Skeletal muscle cell (primary cell): ENCODE measurements around the gene FAM149A.

Source experiments
- DNase-seq: peaks from one replicate; pipeline ENCODE4 v3.0.0-alpha.2; 2010; ENCODE audit warnings: low read depth
- H3K4me3 ChIP-seq: 2 replicates; pipeline ENCODE4 v1.5.1; 2011; ENCODE audit warnings: low read depth, mild to moderate bottlenecking, control low read depth, low read length, moderate library complexity

The FAM149A gene

DNA sequence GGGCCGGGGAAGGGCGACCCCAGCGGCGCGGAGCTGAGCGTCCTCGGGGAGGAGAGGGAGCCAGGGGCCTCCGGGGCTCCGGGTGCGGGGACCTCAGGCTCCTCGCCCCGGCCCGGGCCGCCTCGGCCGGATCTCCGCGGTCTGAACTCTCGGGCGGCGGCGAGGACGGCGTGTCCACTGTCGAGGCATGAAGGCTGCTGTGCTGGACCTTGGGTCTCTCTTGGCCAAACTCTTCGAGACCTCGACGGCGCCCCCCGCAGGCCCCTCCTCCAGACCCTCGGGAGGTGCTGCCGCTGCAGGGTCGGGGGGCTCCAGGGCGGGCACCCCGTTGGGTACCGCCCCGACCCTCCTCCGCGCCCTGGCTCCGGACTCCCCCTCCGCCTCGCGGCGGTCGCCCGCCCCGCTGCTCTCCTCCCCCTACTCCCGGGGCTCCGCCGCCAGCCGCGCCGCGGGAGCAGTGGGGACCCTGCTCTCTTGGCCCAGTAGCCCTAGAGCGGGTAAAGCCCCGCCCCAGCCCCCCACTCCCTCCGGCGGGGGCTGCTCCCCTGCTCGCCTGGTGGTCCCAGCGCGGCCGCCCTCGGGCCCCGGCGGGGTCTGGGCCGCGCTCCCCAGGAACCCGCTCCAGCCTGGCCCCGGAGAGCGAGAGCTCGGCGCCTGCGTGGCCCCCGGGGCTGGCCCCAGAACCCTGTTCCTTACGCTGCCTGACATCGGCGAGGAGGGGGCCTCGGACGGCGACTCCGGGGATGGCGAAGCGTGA lies 564 bp downstream of the FAM149A start:
- H3K4me3 ChIP-seq: peak overlapping the region; percentile 38
- DNase-seq: no peak

DNA sequence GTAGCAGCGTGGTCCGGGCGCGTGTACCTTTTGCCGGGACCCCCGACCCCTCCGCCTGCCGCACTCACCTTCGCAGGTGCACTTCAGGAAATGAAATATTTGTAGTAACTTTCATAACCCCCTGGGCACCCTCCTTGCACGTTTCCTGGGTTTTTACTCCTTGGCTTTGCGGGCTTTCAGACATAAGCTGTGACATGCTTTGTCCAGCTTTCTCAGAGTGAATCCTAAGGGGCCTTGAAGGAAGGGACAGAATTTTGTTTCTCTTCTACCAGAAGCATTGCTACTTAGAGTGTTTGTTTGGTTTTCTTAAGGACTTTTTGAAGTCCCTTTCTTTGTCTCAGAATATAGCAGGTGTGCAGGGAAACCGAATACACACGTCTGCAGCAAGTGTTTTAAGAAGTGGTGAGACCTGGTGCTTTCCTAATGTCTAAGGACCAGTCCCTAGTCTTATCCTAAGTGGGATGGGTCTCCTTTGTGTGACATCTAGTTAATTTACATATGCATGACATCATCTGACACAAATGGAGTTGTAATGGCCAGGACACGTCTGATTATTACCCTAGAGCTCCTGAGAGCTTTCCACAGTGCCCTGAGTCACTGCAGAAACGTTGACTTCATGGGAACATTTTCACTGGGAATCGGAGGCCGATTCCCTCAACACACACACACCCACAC lies 1.3 kb downstream of the FAM149A start:
- no peak overlapping the region for H3K4me3 ChIP-seq
- DNase-seq: no peak

DNA sequence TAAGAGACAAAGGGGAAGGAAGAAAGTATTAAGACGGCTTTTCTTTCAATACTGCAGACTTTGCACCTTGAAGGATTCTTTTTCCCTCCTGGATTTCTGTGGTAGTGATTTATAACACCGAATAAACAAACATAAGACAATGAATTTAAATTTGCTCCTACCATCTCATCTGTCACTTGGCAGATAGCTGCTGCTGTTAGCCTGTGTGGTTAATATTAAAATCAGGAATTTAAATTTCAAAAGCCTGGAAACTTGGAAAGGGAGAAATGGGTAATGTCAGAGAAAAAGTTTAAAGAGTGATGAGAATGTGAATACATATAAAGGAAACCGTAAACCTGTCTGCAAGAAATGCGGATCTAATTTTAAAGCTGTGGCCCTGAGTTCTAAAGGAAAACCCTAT lies 3.4 kb downstream of the FAM149A start:
- DNase-seq: no peak
- H3K4me3 ChIP-seq: no peak overlapping the region

DNA sequence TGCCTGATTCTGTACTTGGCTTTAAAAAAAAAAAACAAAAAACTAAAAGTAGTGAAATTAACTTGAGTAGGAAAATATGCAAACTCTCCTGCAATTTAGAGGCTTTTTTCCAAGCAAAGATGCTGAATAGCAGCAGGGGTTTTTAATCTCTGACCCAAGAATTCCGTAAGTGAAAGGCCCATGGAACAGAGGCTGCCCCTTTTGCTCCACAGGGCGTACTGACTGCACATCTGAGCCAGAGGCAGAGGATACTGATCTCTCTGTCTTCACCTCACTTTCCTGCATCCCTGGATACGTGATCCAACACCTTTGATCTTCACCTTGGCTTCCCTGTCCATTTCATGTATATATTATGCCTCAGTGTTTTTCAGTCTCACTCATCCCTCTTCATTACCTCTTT lies 3.9 kb downstream of the FAM149A start:
- H3K4me3 ChIP-seq: no peak overlapping the region
- DNase-seq: no peak

DNA sequence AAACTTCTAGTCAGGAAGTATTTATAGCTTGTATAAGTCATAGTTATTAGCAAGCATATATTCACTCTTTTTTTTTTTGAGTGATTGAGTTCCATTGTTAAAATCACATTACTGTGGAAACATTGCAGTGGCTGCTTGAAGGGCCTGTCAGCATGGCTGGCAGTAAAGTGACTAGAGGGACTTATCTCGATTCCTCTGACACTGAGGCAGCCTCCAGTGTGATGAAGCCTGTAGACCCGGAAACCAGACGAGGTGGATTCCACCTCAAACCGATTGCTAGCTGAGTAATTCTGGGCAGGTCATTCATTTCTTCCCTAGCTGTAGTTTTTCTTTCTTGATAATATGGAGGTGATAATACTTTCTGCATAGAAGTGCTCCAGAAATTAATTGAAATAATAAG lies 4.7 kb downstream of the FAM149A start:
- no peak for DNase-seq
- H3K4me3 ChIP-seq: no peak overlapping the region

DNA sequence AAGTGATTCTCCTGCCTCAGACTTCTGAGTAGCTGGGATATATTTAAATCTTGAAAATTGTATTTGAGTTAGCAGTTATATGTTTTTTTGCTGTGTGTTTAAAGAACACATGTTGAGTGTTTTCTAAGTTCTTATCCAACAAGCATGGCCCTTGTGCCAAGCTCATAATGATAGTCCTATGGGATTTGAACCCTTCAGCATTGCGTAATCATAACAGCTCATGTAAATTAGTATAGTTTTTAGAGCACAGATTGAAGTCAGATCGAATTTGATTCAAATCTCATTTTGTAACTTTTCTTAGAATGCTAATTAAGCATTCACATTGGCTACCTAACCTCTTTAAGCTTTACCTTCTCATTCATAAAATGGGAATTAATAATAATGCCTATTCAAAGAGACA lies 12.2 kb downstream of the FAM149A start:
- DNase-seq: no peak
- H3K4me3 ChIP-seq: no peak overlapping the region

DNA sequence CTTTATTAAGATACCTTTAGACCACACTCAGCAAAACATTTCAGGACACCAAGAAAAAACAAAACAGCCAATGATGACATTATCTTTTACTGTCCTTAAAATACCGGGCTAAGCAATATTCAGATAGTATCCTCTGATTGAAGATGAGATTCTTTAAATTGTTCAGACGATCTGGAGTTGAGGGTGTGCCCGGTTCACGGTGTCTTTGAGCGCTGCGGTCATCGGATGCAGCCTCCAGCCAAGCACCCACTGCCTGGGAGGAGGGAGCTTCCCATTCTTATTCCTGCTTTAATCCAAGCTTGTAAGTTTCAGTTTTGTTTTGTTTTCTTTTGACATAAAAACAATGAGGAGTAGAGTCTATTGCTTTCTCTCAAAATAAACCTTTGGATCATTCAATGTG lies 14.1 kb downstream of the FAM149A start:
- no peak for DNase-seq
- no peak overlapping the region for H3K4me3 ChIP-seq

DNA sequence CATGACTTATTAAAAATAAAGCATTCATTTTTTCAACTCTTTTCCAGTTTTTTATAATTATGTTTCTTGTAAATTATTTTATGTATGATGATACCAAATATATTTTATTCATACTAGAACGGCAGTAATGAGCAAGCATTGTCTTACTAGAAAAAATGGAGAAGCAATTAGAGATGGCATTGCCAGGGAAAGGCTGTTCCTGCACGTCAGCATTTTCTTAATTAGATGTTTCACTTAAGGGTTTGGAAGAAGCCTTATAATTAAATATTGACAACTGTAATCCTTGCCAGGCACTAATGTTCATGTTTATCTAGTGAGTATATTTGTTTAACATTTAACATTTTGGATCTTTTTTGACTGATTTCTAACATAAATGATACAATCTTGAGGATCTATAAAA lies 16.6 kb downstream of the FAM149A start:
- no peak for DNase-seq
- no peak overlapping the region for H3K4me3 ChIP-seq

DNA sequence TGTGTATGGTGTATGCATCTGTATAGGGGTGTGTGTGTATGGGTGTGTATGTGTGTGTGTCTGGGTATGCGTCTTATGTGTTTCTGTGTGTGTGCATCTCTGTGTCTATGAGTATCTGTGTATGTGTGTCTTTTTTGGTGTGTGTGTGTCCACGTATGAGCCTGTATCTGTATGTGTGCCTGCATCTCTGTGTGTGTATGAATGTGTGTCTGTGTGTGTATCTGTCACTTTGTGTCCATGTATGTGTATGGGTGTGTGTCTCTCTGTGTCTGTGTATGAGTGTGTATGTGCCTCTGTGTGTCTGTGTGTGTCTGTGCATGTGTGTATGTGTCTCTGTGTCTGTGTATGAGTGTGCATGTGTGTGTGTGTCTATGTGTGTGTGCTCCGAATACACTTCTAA lies 24.3 kb downstream of the FAM149A start:
- DNase-seq: no peak
- H3K4me3 ChIP-seq: no peak overlapping the region

DNA sequence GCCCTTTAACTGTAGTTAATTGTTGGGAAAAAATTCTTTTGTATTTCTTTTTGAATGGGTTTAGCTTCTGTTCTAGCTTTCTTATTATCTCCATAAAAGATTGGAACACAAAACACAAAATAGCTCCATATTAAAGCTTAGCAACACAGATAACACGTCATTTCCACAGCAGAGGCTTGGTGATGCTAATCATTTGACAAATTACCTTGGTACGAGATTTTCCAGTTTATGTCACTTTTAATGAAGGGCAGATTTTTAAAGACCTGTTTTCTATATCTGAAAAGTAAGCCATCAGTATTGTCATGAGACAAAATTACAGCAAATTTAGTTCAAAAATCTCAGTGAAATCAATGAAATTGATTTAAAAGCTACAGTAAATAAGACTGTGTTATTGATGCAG lies 27.4 kb downstream of the FAM149A start:
- DNase-seq: no peak
- no peak overlapping the region for H3K4me3 ChIP-seq

DNA sequence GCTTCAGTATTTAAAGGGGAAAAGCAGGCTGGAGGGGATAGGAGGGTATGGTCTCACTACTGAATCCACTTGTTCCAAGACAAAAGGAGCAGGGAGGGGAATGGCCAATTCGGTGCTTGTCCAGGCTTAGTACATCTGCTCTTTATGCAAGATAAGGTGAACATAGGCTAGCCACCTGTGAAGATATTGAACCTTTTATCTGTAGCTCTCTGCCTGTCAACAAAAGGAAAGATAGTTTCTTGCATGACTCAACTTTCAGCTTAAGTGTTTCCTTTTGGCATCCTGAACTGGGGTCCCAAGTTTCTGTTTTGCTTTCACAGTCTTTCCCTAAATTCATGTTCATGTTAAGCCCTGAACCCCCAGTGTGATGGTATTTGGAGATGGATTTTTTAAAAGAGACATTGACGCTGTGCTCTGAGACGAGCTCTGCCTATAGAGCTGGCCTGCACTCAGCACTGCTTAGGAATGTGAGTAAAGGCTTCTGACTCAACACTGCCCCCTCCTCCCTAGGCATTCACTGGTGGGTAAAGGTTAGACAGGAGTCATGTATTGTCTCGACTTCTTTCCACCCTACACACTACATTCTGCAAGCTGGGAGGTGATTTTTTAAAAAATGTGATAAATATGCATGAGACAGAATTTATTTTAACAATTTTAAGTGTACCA lies 28.2 kb downstream of the FAM149A start:
- no peak overlapping the region for H3K4me3 ChIP-seq
- DNase-seq: peak; percentile 23

DNA sequence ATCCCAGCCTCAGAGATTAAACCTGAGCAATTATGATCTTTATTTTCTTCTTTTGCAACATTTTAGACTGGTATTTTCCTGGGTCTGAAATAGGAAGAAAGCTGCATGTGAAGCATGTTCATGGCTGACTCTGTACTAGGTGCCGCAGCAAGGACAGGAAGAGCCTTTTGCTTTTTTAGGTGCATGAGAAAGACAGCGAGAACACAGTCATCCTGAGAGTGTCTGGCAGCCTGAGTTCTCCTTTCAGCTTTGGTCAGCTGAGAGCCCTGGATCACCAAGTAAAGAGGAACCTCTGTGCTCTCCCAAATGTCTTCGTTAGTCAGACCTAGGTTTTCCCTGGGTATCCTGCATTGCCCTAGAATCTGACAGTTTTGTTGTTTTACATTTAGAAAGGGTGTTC lies 29.8 kb downstream of the FAM149A start:
- DNase-seq: no peak
- H3K4me3 ChIP-seq: no peak overlapping the region

DNA sequence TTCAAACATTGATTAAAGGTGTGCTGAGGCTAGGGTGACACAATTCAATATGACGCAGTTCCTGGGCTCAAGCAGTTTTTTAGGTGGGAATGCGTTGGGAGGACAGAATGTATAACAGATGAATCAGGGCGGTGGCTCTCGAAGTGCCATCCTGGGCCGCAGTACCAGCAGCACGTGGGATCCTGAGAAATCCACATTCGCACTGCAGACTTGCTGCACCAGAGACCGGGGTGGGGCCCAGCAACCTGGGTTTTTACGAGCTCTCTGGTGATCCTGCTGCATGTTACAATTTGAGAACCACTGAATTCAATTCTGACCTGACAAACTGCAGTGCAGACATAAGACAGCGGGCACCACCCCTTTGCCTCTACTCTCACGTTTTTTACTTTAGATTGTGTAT lies 30.4 kb downstream of the FAM149A start:
- no peak for DNase-seq
- H3K4me3 ChIP-seq: no peak overlapping the region

DNA sequence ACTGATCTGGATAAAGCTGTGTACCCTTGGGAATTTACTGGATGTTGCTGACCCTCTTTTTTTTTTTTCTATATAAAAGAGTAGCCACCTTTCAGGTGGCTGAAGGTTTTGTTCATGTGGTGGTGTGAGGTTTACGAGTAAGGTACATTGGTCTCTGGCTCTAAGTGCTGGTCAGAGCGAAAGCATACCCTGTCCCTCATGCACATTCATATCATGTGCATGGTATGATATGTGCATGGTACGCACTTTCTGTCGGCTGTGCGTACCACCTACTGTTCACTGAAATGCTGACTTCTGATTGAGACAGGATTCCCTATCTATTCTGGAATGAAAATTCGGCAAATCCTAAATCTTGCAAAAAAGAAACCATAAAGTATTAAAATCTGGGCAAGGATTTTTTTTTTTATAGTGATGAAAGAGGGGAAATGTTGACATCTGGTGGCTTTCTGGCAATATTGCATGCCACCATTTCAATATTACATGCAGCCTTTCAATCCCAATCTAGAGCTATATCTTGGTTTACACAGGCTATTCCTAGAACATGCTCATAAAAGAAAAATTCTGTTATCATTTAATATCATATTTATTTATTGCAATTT lies 32.8 kb downstream of the FAM149A start:
- H3K4me3 ChIP-seq: no peak overlapping the region
- no peak for DNase-seq

DNA sequence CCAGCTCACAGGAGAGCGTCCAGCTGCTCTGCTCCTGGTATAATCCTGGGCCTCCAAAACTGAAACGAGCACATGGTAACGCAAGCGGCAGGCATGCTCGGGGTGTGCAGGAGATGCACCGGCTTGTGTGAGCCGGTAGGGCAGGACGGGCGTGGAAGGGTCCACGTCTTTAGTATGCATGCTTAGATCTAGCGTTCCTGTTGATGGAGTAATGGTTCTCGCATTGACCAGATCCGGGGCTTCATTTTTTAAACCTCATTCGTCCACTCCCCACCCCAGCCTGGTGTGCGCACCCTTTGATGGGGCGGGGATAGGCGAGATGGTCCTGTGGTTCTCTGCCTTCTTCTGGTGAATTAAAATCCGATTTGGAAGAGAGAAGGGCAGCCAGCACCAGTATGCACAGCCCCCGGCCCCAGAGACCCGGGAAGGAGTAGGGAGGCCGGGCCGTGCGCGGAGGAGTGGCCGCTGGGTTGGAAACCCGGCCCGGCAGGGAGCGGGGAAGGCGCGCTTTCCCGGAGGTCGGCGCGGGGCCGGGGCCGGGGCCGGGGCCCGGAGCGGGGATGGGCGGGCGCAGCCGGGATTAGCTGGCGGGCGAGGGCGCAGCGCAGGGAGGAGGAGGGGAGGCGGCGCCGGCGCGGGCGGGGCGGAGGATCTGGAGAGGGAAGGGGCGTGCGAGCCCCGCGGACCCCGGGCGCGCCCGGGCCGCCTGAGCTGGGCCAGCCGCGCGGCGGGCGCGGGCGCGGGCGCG lies 39.9 kb downstream of the FAM149A start:
- DNase-seq: no peak
- peak overlapping the region; percentile 60 for H3K4me3 ChIP-seq

DNA sequence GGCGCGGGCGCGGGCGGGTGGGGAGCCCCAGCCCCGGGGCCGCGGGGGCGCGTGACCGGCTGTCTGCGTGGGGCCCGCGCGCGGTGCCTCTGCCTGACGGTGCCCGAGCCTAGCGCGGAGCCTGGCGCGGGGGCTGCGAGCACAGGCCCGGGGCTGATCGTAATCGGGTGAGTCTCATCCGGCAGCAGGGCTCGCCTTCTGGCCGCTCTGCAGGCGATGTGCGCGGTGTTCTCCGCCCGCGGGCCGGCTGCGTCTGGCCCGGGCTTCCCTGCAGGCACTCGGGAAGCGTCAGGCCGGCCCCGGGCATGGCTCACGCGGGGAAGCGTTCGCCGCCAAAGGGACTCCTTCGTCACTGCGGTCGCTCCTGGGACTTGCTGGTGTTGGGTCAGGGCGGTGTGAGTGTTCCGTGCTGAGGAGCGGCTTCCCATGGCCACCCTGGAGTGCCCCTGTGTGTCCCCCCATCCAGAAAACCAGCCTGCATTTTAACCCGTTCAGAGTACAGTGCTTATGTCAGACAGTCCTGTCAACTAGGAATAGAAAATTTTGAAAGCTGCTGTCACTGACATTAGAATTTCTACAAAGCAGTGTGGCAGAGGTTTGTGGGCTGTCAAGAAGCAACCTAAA lies 40.6 kb downstream of the FAM149A start:
- peak overlapping the region; percentile 65 for H3K4me3 ChIP-seq
- peak; percentile 20 for DNase-seq

DNA sequence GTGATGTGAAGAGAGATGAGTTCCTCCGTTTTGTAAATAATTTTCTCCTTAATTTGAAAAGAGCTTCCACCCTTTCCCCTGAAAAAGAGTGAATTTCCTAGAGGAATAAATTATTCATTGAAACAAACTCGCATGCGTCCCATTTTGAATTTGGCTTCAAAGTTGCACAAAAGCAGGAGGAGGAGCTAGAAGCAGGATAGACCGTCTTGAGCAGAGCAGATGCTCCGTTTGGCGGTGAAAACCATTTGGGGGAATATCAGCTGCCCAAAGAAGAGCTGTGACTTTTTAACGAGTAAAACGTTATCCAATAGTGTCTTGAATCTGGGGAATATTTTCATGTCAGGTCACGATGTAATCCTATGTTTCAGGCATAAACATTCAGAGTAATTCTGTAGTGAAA lies 42.0 kb downstream of the FAM149A start:
- DNase-seq: no peak
- H3K4me3 ChIP-seq: no peak overlapping the region

DNA sequence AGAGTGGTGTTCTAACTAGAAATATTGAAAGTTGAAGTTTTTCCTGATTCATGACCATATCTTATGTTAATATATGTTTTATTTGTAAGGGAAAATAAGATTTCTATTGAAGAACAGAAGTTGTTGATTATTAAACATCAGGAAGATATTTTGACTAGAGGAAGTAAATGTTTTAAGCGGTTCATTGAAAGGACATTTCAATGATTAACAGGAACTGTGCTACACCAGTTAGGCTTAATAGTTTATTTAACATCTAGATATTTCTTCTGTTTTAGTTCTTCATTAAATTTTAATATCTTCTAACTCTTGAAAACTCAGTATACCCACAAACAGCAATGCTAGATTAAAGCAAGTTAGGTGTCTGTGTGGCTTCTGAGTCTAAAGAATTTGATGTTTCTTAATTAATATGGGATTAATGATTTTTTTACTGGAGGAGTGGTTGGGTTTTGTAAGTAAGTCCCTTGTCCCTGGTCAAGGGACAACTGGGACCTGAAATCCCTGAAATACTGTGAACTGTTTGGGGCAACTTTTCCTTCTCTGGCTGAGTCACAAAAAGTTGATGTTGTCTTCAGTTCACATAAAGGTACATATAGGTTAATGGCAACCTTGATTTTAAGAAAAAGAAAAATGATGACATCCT lies 44.0 kb downstream of the FAM149A start:
- H3K4me3 ChIP-seq: no peak overlapping the region
- no peak for DNase-seq

DNA sequence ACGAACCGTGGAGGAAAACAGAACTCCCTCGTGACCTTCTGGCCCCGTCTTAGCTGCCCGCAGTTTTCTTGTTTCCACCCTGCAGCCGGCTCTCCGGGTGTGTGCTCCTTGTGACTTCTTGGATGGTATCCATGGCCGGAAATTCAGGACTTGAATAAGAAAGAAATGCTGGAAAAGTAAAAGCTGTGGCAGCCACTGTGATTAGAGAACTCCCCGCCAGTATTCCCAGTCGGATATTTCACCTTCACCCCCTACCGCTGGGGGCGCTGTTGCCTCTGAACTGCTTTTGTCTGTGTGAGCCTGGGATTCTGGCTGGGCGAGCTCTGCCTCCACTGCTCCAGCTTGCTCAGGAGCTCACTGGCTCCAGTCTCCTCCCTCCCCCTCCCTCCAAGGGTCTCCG lies 45.4 kb downstream of the FAM149A start:
- no peak overlapping the region for H3K4me3 ChIP-seq

More for the DNA sequence above, 45.4 kb downstream of the FAM149A start:
- no peak for DNase-seq
